GM21360 (cell line): ENCODE measurements around the gene OXGR1.
"Not testable (repeated sequence)": the region's sequence is repeated elsewhere in the genome, so short reads cannot be mapped to it uniquely, and the experiment has no call there.

Experiments
- ATAC-seq: cut with Tn5 transposase; IDR thresholded peaks from one replicate; pipeline ENCODE4 v1.9.1; 2021; ENCODE audit warnings: mild to moderate bottlenecking, moderate library complexity; ENCODE audit not compliant: unreplicated experiment

Gene OXGR1

DNA sequence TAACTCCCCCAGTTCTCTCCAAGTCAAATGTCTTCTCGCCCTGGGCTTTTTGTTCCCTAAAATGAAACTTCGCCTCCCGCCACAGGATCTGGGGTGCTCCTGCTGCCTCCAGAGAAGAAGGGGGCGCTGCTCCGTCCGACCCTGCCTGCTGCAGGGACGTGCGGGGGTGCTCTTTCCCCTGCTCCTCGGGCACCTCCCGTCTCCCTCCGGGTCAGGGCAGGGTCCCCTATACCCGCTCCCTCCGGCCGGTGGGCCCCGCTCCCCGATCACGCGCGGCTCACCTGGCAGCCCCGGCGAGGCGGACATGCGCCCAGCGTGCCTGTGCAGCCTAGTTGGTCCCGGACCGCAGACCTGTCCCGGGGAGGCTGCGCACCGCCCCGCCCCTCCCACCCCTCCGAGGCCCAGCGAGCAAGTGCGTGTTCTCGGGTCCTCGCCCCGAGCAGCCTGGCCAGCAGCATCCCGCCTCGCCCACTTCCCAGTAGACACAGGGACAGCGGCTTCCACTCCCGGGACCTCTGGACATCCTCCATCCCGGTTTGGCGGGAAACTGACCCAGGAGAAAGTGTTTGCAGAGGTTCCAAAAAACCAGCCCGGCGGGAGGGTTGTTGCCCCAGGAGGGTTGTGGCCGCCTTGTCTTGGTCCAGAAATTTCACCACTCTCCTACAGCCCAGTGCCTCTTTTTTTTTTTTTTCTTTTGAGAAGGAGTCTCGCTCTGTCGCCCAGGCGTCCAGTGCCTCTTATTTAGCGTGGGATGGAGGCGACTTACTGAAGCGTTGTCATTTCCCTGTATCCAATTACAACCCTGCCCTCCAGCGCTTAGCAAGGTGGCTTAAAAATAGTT, at the start of gene OXGR1:
Gene OXGR1, minus strand, starts transcription at position 460 of the 841 bp plus-strand sequence. CDS start 6,717 bp downstream, outside the sequence.
- no peak for ATAC-seq

DNA sequence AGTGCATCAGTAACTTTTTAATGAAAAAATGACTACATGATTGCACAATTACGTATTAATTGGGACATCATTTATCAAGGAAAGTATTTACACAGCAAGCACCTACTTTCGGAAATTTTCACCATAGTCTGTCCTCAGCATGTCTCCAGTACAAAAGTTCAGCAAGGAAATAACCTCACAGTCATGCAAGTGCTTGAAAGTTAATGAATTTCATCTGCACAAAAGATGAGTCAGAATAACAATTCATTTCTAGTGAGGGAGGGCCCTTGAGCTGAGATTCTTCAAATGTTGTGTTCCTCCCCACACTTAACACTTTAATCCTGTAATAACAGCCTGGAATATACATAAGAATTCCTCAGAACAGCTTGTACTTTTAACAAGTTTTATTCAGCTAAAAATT, 49.0 kb upstream of the OXGR1 start:
- no peak for ATAC-seq

DNA sequence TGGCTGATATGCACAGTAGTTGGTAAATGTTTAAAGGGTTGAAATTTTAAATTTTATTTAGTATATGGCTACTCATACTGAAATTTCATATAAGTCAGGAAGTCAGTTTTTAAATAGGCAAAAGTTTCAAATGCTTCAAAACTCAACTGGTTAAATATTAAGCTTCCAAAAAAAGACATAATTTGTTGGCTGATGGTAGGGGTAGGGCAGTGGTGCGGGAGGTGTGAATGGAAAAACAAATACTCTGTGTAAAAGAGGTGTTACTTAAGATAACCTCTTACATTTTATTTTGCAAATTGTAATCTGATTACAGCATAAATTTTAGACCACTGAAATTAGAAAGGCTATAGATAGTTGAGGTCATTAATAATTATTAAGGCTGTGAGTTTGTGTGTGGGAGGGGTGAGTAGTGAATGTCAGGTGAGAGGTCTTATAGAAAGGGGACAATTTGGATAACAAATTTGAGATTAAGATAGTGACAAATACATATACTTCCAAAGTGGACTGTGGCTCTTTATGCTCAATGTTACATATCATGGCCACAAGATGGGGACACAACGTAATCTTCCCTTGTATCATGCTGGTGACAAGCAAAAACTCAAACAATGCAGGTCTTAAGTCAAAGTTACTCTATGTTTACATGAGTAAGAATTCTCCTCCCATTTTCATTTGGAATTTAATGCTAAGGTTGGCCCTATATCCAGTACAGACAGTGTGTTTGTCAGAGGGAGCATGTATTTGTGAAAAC, 36.6 kb upstream of the OXGR1 start:
- ATAC-seq: no peak

DNA sequence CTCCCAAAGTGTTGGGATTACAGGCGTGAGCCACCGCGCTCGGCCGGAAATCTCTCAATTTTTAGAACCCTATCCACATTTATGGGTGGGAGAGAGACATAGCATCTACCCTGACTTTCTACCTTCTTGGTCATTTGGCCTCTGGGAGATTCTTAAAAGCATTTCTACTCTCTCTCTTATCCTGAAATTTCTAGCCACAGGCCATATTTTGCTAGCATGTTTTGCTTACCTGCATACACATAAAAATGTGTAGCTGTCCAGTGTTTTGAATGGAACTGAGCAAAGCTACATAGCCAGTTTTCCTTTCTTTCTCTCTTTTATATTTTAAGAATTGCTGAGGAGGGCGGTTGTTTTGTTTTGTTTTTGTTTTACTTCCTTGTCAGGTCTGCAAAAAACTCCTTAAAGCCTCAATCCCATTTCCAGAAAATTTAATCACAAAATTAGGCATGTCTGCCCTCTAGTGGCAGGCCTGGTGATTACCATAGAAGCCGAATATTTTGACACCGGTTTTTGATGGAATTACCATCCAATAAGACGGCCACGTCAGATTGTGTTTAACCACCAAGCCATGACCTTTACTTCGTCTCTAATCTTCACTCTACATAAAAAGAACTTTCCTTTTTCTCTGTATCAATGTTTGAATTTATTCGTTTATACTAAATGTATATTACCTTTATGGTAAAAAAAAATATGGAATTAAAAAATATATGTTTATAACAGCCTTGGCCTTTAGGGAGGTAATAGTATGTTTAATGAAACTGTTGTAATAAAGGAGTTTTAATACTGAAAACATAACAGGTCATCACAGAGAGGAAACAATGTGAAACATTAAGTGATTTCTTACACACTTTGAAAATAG, 34.4 kb upstream of the OXGR1 start:
- peak; percentile 66 for ATAC-seq

GRCh38 chr13:97027162-97027554, 32.9 kb upstream of the OXGR1 start:
- no peak for ATAC-seq

- no peak for ATAC-seq
Measured at GRCh38 chr13:97026531-97027161, 32.4 kb upstream of the OXGR1 start.

DNA sequence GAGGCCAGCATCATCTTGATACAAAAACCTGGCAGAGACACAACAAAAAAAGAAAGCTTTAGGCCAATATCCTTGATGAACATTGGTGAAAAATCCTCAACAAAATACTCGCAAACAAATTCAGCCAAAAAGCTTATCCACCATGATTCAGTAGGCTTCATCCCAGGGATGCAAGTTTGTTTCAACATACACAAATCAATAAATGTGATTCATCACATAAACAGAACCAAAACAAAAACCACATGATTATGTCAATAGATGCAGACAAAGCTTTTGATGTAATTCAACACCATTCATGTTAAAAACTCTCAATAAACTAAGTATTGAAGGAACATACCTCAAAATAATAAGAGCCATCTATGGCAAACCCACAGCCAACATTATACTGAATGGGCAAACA, 29.5 kb upstream of the OXGR1 start:
- ATAC-seq: not testable (repeated sequence)

GRCh38 chr13:97023117-97023516, 28.8 kb upstream of the OXGR1 start:
- ATAC-seq: no peak

DNA sequence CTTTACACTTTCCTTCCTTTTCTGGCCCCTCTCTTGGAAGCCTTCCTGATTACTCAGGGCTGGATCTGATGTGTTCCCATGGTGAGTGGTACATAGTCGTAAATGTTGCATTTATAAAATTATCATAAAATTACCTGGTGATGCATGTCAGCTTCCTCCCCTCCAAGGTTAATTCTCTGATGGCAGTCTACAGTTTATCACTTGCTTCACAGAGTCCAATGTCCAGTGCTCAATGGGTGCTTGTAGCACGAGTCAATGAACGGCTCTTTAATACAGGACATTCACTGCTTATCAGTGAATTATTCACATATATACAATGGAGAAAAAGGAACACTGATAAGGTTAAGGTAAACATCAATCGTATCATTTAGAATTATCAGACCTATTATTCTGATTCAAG, 27.0 kb upstream of the OXGR1 start:
- ATAC-seq: no peak

- no peak for ATAC-seq
Measured at GRCh38 chr13:97020689-97021240, 26.5 kb upstream of the OXGR1 start.

GRCh38 chr13:97020194-97020593, 25.9 kb upstream of the OXGR1 start:
- ATAC-seq: no peak

DNA sequence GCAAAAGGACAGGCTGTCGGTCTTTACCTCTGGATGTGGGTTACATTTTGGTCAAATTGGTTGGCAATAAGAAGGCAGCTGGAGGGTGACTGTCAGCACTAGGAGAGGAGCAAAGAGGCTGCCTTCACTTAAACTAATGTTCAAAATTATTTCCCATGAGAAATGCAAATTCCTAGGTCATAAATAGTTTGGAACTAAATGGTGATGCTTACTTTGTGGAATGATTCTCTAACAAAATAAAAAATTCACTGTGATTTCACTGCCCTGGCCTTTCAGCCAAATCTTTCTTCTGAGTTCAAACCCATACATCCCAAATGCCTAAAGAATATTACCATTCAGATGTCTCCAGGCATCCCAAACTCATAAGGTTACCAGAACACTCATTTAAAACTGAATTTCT, 25.0 kb upstream of the OXGR1 start:
- ATAC-seq: no peak

GRCh38 chr13:97018029-97018819, 23.9 kb upstream of the OXGR1 start:
- ATAC-seq: peak; percentile 81

- ATAC-seq: no peak
Measured at GRCh38 chr13:97017322-97017721, 23.0 kb upstream of the OXGR1 start.

DNA sequence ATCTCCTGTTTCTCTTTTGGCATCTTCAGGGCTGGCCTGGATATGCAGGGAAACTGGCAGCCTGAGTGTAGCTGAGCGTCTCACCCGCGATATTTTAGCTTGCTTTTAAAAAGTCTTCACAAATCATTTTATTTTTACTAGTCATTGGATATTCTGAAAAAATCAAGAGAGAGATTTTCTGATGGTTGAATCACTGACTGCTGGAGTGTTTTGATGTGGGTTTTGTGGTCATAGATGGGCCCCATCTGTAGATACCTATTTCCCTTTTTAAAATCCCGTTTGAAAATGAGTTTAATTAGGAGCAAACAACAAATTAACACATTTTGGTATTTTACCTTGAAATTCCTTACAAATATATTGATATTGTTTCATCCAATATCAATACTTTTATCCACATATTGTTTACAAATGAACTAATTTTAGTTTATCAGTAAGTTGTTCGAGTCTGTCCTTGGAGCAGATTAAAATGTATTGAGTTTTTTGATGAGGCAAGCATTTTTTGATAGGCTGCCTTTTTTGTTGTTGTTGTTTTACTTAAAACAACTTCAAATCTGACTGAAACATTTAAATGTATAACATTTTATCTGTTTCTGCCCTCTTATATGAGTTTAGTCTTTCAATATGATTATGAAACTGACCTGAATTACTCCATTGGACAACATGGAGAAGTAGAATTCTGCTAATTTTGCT, 21.5 kb upstream of the OXGR1 start:
- ATAC-seq: no peak

GRCh38 chr13:97012251-97013048, 18.2 kb upstream of the OXGR1 start:
- no peak for ATAC-seq

- ATAC-seq: no peak
Measured at GRCh38 chr13:97011446-97012131, 17.3 kb upstream of the OXGR1 start.

DNA sequence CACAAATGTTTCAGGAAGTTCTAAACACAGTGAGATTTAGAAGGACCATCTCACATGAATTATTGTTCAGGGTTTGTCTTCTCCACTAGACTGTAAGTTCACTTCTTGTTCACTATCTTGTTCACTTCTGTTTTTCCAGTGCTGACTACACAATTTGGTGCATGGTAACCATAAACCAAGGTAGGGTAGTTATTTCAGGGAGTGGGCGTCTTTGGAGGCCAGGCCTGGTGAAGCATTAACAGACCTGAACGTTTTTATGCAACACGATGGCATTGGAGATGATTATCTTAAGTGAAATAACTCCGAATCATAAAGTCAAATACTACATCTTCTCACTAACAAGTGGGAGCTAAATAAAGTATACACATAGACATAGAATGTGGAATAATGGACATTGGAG, 14.4 kb upstream of the OXGR1 start:
- ATAC-seq: no peak
